GM12875 (cell line): ENCODE data around the gene LIF.

Experiments
- H3K4me3 ChIP-seq: one replicate; pipeline ENCODE4 v1.5.1; 2011; ENCODE audit warnings: low read depth, low read length, control low read depth
- TF ChIP-seq, protein P1 (sequence below): IDR thresholded peaks from 2 replicates; pipeline ENCODE4 v1.5.1; 2011; ENCODE audit warnings: low read depth, mild to moderate bottlenecking, control low read depth, inconsistent platforms, low read length, moderate library complexity, borderline replicate concordance; ENCODE audit not compliant: insufficient read depth

LIF gene

DNA sequence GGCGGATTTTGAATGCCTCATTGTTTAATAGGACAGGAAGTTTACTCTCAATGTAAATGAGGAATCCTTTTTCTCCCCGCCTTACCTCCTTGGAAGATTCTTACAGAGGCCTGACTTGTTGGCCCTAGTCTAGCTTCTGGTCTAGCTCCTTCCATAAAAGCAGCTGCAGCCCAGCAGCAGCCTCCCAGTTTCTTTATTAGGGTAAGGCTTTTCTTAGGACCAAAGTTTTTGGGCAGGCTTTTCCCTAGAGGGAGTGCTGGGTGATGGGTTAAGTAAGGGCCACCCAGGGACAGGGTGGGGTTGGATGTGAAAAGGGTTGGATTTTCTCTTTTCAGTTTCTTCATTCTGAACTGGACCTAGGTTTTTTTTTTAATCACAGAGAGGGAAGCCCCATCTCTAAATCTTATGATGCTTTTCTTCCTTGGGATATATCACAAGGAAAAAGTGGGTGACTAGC is 49.7 kb downstream of the LIF start:
- no peak overlapping the region for H3K4me3 ChIP-seq
- TF ChIP-seq, protein P1, sequence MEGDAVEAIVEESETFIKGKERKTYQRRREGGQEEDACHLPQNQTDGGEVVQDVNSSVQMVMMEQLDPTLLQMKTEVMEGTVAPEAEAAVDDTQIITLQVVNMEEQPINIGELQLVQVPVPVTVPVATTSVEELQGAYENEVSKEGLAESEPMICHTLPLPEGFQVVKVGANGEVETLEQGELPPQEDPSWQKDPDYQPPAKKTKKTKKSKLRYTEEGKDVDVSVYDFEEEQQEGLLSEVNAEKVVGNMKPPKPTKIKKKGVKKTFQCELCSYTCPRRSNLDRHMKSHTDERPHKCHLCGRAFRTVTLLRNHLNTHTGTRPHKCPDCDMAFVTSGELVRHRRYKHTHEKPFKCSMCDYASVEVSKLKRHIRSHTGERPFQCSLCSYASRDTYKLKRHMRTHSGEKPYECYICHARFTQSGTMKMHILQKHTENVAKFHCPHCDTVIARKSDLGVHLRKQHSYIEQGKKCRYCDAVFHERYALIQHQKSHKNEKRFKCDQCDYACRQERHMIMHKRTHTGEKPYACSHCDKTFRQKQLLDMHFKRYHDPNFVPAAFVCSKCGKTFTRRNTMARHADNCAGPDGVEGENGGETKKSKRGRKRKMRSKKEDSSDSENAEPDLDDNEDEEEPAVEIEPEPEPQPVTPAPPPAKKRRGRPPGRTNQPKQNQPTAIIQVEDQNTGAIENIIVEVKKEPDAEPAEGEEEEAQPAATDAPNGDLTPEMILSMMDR = no peak

GRCh38 chr22:30196141-30196879 is 50.2 kb downstream of the LIF start:
- no peak overlapping the region for H3K4me3 ChIP-seq

GRCh38 chr22:30195245-30196140 is 51.1 kb downstream of the LIF start:
- H3K4me3 ChIP-seq = no peak overlapping the region
- TF ChIP-seq, protein P1 = no peak

More at GRCh38 chr22:30196141-30196879, 50.2 kb downstream of the LIF start:
- TF ChIP-seq, protein P1 = no peak

- TF ChIP-seq, protein P1 = no peak
- no peak overlapping the region for H3K4me3 ChIP-seq
Observed at GRCh38 chr22:30193031-30193775, 53.4 kb downstream of the LIF start.

DNA sequence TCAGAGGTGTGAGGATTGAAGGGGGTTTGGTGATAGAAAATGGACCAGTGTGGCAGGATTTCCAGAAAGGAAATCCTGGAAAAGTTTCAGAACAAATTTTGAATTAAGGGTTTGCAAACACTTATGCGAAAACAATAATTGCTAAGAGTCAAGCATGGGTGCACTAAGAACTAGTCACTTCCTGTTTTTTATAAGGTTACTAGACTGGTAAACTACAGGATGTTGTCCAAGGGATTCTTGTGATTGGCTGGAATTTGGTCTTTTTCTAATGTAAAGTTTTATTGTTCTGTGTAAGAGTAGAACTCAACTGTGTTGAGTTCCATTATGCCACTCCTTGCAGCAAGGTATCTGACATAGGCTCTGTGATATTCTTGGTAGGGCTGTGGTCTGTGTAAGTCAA is 54.1 kb downstream of the LIF start:
- no peak overlapping the region for H3K4me3 ChIP-seq
- TF ChIP-seq, protein P1 = no peak

GRCh38 chr22:30191040-30191701 is 55.4 kb downstream of the LIF start:
- H3K4me3 ChIP-seq = no peak overlapping the region
- TF ChIP-seq, protein P1 = no peak
